Bronchial epithelial cell (primary cell): ENCODE data around the gene MTM1. TPM values are rescaled to one million over a fixed set of nuclear protein-coding genes. Genes with fewer than 3 reads are reported as not detected.

Source experiments
- DNase-seq: peaks from one replicate; pipeline ENCODE4 v3.0.0-alpha.2; 2010; ENCODE audit warnings: low read depth
- FAIRE-seq: peaks from 2 replicates; lab custom pipeline; 2011; peaks lifted over from hg19 to GRCh38; lab: Jason Lieb, UNC
- H3K27me3 ChIP-seq: 2 replicates; pipeline ENCODE4 v1.5.1; 2011; ENCODE audit warnings: low read length; ENCODE audit not compliant: control insufficient read depth, insufficient read depth
- H3K36me3 ChIP-seq: 2 replicates; pipeline ENCODE4 v1.5.1; 2011; ENCODE audit warnings: low read length; ENCODE audit not compliant: control insufficient read depth, insufficient read depth
- H3K4me3 ChIP-seq: 2 replicates; pipeline ENCODE4 v1.5.1; 2011; ENCODE audit warnings: mild to moderate bottlenecking, low read depth, low read length, control low read depth
- total RNA-seq: library from RNA; depleted of rRNA; stranded (reverse); fragments of >200 nt; gene quantifications from 2 replicates; pipeline ENCODE4 v1.2.1, GENCODE V29; 2014
- TF ChIP-seq, protein P1 (sequence below): IDR thresholded peaks from 2 replicates; pipeline ENCODE4 v1.5.1; 2011; ENCODE audit warnings: mild to moderate bottlenecking, moderate library complexity, low read length, control low read depth, inconsistent platforms; ENCODE audit not compliant: insufficient read depth, severe bottlenecking

The MTM1 gene
- total RNA-seq, 1 donor from 2014 or later, result 11.3 TPM

DNA sequence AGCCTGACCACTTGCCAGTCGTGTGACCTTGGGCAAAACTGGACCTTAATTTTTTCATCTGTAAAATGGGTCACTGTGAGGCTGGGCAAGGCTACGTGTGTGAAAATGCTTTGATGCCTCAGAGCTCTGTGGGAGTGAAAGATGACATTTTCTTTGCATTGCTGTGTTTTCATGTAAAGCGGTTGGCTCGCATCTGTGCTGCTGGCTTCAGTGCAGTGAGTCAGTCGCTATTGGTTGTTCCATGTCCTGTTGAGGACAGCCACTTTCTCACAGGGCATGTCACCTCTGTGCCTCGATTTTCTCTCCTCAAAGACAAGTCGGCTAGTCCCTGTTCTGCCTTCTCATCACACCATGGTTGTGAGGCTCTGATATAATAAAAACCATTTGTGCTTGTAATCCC is 129.2 kb downstream of the MTM1 start:
- TF ChIP-seq, protein P1, sequence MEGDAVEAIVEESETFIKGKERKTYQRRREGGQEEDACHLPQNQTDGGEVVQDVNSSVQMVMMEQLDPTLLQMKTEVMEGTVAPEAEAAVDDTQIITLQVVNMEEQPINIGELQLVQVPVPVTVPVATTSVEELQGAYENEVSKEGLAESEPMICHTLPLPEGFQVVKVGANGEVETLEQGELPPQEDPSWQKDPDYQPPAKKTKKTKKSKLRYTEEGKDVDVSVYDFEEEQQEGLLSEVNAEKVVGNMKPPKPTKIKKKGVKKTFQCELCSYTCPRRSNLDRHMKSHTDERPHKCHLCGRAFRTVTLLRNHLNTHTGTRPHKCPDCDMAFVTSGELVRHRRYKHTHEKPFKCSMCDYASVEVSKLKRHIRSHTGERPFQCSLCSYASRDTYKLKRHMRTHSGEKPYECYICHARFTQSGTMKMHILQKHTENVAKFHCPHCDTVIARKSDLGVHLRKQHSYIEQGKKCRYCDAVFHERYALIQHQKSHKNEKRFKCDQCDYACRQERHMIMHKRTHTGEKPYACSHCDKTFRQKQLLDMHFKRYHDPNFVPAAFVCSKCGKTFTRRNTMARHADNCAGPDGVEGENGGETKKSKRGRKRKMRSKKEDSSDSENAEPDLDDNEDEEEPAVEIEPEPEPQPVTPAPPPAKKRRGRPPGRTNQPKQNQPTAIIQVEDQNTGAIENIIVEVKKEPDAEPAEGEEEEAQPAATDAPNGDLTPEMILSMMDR, result no peak
- H3K36me3 ChIP-seq, result no peaks in the 10 kb centered on the region
- FAIRE-seq, result no peak

DNA sequence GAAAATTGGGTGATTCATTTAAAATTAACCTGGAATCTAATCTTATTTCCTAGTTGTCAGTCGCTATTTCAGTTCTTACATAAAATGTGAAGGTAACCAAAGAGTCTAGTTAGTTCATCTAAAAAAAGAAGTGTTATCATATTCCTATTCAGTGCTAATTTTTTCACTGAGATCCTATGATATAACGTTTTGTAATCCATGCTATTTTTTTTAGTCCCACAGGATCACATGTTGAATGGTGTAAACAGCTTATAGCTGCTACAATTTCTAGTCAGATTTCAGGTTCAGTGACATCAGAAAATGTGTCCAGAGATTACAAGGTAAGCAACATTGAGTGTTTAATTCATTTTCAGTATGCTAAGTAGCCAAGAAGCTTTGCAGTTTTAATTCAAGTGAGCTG is 130.6 kb downstream of the MTM1 start:
- FAIRE-seq, result no peak
- no peaks in the 10 kb centered on the region for H3K27me3 ChIP-seq
- no peak for DNase-seq
- no peak overlapping the region for H3K4me3 ChIP-seq
- TF ChIP-seq, protein P1, result no peak
- H3K36me3 ChIP-seq, result no peaks in the 10 kb centered on the region

More for the DNA sequence above, 129.2 kb downstream of the MTM1 start:
- H3K4me3 ChIP-seq, result no peak overlapping the region
- DNase-seq, result no peak
- H3K27me3 ChIP-seq, result no peaks in the 10 kb centered on the region

DNA sequence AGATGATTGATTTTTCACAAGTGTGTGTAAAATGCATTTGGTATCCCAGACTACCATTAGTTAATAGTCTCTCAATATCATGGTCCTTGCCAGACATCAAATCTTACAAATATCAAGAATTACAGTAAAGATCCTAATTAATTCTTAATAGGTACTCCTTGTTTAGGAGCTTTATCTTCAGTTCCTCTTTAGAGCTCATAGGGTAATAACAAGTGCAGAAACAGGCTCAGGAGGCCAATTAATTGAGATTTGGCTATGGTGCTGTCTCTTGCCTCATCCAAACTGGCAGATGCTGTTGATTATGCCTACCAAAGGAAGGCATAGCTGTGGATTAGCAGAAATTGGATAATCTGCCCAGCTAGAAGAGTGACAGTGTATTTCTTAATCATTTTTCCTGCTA is 131.7 kb downstream of the MTM1 start:
- Histone ChIP-seq H3K36me3 (no peaks in the 10 kb centered on the region), H3K4me3 (no peak overlapping the region), H3K27me3 (no peaks in the 10 kb centered on the region)
- TF ChIP-seq, protein P1, result no peak
- DNase-seq (no peak), FAIRE-seq (no peak)

DNA sequence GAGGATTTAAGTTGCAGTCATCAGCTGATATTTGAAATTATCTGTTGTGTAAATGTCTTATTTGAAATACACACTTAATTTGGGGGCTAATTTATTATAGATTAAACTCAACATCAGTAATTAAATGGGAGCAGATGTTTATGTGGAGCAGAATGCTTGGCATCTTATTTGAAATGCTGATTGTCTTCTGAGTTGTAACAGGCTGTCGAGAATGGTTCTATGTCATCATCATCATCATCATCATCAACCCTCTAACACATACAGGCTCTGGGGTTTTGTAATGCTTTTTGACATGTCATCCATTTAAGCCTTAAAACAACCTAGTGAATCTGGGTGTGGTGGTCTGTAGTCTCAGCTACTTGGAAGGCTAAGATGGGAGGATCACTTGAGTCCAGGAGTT is 133.0 kb downstream of the MTM1 start:
- H3K27me3 ChIP-seq, result no peaks in the 10 kb centered on the region
- H3K36me3 ChIP-seq, result no peaks in the 10 kb centered on the region
- FAIRE-seq (no peak), DNase-seq (no peak)
- no peak overlapping the region for H3K4me3 ChIP-seq
- TF ChIP-seq, protein P1, result no peak

DNA sequence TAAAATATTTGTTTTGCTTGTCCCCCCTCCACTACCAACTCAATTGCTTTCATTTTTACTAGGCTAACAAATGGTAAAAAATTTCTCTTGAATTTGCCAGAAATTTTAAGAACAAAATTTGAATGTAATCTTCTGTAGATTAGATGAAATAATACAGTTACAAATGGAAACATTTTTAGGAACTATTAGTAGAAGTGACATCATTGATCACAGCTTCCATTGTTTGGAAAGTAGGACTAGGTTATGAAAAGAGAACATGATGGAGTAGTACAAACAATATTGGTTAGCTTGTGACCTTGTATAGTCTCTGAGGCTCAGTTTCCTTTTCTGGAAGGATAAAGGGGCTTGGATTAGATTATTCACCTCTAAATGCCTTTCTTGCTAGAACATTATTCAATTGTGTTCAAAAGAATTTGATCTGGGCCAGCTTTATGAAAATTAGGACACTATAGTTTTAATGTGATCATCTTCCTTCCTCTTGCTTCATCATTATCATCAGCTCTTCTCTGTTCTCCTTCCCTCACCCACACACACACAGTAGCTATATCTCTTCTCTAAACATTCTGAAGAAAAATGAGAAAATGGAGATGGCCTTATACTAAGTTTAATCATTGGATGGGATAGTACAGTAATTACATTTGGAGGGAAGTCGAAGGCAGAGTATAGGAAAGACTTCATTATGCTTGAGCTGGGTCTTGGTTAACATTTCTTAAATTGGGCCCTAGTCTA is 134.7 kb downstream of the MTM1 start:
- TF ChIP-seq, protein P1, result no peak
- H3K4me3 ChIP-seq, result no peak overlapping the region
- H3K27me3 ChIP-seq, result no peaks in the 10 kb centered on the region
- no peaks in the 10 kb centered on the region for H3K36me3 ChIP-seq
- no peak for DNase-seq
- FAIRE-seq, result no peak

DNA sequence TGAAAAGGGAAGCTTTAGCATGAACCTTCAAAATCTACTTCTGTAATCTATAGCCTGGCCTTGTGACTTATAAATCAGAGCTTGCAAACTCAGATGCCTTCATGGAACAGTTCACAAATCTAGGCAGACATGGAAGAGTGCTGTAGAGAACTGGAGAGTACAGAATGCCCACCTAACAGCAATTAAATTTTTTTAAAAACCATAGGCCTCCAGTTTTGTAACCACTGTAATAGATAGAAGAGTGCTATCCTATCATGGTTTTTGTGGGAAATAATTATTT is 135.2 kb downstream of the MTM1 start:
- FAIRE-seq, result no peak
- Histone ChIP-seq H3K36me3 (no peaks in the 10 kb centered on the region), H3K27me3 (no peaks in the 10 kb centered on the region), H3K4me3 (no peak overlapping the region)
- TF ChIP-seq, protein P1, result no peak
- no peak for DNase-seq
